COLO668 (cell line): ENCODE data around the gene ETV2.
A peak's percentile ranks its signal among the peaks of the same experiment; 100 is the strongest.
"Not testable (repeated sequence)": the region's sequence is repeated elsewhere in the genome, so short reads cannot be mapped to it uniquely, and the experiment has no call there.

ENCODE experiments used
- DNase-seq: peaks from one replicate; lab custom pipeline; 2025; ENCODE audit not compliant: unreplicated experiment; lab: John Stamatoyannopoulos, UW

The ETV2 gene

DNA sequence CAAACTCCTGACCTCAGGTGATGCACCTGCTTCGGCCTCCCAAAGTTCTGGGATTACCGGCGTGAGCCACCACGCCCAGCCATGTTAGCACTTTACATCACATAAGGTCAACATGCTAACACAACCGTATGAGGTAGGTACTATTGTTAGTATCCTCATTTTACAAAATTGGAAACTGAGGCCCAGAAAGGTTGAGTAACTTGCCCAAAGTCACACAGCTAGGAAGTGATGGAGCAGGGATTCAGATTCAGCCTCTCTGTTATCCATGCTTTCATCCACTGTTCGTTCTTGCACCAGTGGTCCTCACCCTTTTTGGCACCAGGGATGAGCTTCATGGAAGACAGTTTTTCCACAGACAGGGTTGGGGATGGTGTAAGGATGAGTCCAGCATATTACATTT is 15.2 kb downstream of the ETV2 start:
- DNase-seq: no peak

DNA sequence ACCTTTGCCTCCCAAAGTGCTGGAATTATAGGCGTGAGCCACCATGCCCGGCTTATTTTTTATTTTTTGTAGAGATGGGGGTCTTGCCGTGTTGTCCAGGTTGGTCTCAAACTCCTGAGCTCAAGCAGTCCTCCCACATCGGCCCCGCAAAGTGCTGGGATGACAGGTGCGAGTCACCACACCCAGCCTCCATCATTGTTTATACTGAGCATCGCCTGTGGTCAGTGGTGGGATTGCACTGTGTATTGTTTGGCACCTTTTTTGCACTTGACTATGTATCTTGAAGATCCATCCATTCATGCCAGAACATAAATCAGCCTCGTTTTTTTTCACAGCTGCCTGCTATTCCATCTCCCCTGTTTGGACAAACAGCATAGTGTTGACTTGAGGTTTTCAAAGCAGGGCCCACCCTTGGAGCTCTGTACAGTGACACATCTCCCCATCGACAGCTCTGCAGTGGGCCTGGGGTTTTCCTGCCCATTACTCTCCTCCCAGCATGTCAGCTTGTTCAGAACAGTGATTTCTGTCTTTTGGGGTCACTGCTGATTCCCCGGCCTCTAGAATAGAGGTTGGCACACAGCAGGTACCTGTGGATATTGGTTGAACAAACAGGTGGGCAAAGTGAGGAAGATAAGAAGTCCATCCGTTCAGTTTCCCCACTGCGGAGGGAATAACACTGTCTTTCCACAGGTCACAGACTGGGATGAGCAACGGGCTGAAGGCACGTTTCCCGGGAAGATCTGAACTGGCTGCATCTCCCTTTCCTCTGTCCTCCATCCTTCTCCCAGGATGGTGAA is 16.6 kb downstream of the ETV2 start:
- peak; percentile 5 for DNase-seq

DNA sequence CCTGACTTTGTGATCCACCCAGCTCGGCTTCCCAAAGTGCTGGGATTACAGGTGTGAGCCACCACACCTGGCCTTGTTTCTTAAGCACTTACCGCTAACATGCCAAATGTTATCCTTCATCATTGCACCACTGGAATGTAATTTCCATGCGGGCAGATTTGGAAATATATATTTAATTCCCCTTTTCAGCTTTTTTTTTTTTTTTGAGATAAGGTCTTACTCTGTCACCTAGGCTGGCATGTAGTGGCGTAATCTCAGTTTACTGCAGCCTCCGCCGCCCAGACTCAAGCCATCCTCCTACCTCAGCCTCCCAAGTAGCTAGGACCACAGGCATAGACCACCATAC is 20.4 kb downstream of the ETV2 start:
- DNase-seq: no peak

DNA sequence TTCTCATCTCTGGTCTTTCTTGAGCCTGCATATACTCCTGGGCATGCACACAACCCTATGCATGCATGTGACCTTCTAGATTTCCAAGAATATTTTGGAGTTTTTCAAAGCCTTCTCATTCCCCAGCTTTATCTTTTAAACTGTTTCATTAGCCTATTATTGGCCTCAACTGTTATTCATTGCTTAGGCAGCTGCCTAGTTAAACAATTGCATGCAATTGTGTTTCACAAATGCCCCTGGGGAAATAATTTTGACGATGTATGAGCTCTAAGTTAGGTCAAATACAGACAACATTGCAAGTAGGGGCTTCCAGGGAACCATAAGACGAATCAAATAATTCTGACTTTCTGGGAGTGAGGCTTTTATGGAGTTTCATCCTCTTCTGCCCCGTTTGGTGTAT is 22.4 kb downstream of the ETV2 start:
- DNase-seq: no peak

DNA sequence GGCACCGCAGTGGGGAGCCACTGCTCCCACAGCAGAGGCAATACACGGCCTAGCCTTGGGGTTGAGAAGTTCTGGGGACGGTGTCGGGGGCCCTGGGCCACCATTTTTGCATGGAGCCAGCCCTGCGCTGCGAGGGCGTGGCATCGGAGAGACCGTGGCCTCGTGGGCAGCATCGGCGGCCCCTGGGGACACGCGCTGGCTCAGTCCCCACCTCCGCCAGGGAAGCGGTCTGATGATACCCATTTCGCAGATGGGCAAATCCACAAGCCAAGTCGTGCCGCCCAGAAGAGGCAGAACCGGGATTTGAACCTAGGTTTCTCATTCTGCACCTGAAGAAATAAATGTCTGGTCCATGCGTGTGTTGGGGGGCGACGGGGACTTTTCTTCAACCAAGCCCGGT is 23.6 kb downstream of the ETV2 start:
- DNase-seq: no peak

DNA sequence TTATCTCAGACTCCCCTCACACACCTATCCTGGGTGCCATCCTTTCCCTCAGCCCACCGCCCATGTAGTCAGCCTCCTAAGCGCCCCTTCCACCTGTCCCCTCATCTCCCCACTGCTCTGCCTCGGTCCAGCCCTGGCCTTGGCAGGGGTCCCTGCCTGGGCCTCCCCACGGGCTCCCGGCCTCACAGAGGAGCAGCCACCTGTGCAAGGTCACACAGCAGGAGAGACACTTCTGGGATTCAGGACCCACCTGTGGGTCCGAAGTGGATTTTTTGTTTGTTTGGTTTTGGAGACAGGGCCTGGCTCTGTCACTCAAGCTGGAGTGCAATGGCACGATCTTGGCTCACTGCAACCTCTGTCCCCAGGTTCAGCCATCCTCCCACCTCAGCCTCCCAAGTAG is 24.1 kb downstream of the ETV2 start:
- no peak for DNase-seq

DNA sequence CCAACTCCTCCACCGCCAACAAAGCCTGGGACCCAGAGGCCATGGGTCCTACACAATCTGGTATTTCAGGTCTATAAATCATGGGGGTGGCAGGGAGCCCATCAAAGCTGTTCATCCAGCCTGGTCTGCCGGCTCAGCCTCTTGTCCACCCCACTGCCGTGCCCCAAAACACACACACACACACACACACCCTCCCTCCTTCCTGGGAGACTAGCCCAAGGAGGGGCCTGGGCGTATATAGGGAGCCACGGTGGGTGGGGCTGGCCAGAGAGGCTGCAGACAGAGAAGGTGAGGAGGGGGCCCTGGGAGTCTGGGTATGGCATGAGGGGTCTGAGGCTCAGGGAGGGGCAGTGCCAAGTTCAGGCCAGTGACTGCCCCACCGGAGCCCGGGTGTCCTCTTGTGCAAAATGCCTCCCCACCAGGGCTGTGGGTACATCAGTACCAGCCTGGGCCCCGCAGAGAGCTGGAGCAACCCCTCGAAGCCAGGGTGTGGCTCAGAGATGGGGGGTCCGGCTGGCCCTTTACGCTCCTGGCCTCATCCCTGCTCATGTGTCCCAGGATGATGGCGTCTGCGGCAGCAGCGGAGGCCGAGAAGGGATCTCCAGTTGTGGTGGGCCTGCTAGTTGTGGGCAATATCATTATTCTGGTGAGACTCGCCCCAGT is 24.8 kb downstream of the ETV2 start, which contains the start of gene UPK1A:
Gene UPK1A, plus strand, starts transcription at position 267 of the 663 bp plus-strand sequence. Its CDS starts 296 bp downstream, at position 563.
- DNase-seq: no peak

DNA sequence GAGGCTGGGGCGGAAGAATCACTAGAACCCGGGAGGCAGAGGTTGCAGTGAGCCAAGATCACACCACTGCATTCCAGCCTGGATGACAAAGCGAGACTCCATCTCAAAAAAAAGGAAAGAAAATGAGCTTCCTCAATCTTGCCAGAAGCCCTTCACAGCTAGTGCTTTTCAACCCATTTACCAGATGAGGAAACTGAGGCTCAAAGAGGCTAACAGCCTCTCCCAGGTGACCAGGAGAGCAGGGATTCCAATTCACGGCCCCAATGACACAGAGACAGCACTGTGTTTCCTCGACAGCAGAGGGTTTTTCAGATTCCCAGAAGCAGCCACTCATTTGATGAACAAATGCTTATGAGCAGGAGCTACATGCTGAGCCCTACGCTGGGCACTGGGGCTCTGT is 28.0 kb downstream of the ETV2 start:
- DNase-seq: no peak

DNA sequence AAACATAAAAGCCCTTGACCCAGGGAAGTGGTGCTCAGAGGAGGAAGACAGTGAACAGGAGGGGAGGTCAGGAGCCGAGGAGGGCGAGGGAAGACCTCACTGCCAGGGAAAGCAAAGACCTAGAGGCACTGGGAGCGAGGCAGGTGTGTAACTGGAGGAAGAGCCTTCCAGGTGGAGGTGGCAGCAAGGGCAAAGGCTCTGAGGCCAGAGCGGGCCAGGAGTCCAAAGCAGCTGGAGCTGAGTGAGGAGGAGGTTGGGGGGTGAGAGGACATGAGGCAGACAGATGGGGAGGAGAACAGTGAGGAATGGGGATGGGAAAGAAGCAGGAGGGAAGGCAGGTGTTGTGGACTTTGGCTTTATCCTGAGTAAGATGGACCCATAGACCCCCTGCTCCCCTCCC is 28.4 kb downstream of the ETV2 start:
- DNase-seq: no peak

DNA sequence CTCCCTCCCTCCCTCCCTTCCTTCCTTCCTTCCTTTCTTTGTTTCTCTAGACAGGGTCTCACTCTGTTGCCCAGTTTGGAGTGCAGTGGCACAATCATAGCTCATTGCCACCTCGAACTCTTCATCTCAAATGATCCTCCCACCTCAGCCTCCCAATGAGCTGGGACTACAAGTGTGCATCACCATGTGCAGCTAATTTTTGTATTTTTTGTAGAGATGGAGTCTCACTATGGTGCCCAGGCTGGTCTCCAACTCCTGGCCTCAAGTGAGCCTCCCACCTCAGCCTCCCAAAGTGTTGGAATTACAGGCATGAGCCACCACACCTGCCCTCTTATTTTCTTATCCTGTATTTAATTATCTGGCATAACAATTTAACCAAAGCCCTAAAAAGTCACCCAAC is 29.1 kb downstream of the ETV2 start:
- DNase-seq: no peak

DNA sequence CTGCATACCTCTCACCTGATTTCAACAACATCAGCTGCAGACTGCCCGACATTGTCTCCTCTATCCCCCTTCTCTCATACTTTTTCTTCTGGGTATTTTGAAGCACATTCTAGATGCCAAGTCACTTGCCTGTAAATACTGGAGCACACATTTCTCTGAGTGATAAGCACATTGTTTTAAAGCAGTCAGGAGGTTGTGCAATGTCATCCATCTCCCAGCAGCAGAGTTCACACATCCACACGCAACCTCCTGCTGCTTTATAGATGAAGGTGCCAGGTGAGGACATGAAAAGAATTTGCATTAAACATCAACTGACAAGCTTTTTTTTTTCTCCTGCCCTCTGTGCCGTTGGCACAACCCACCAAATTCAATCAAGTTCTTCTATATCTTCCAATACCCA is 30.3 kb downstream of the ETV2 start:
- no peak for DNase-seq

DNA sequence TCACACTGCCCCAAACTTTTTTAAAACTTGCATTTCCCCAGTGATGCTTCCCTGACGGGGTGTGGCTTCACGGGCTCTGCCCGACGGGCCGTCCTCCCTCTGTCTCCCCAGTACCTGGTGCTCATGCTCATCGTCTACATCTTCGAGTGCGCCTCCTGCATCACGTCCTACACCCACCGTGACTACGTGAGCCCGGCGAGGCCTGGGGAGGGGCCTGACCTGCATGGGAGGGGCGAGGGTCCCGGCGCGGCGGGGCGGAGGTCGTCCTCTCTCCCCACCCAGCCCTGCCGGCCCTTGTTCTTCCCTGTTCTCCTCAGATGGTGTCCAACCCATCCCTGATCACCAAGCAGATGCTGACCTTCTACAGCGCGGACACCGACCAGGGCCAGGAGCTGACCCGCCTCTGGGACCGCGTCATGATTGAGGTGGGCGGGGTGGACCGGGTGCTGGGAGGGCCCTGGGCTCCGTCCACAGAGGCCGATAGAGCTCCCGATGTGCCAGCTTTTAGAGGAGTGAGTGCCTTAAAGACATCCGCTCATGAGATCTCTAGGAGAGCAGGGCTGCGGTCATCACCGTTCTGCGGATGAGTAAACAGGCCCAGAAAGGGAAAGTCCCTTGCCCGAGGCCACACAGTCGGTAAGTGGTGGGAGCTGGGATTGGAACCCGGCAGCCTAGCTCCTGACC is 31.7 kb downstream of the ETV2 start:
- peak; percentile 26 for DNase-seq

DNA sequence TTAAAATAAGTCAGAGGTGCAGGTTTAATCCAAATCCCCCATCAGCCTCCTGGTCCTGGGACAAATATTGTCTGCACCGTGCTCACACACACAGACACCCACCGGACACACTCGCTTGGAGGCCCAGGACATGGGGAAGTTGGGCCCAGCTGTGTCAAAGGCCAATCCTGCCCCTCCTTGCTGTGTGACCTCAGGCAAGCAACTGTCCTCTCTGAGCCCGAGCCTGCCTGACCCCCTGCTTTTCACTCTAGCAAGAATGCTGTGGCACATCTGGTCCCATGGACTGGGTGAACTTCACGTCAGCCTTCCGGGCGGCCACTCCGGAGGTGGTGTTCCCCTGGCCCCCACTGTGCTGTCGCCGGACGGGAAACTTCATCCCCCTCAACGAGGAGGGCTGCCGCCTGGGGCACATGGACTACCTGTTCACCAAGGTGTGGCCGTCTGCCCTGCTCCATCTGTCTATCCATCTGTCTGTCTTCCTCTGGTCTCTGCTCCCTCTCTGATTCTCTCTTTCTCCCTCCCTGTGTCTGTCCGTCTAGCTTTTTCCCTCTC is 34.1 kb downstream of the ETV2 start:
- DNase-seq: no peak

DNA sequence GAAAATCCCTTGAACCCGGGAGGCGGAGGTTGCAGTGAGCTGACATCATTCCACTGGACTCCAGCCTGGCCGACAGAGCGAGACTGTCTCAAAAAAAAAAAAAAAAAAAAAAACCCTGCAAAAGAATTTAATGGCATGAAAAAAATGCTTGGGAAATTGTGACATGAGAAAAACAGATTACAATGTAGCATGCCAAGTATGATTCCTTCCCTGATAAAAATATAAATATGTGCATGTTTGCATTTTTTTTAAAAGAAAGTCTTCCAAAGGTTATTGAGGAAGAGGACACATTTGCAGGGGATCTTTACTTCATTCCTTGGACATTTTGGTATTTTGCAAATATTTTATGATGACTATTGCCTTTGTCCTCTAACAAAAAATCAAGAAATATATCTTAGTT is 48.3 kb downstream of the ETV2 start:
- DNase-seq: no peak

DNA sequence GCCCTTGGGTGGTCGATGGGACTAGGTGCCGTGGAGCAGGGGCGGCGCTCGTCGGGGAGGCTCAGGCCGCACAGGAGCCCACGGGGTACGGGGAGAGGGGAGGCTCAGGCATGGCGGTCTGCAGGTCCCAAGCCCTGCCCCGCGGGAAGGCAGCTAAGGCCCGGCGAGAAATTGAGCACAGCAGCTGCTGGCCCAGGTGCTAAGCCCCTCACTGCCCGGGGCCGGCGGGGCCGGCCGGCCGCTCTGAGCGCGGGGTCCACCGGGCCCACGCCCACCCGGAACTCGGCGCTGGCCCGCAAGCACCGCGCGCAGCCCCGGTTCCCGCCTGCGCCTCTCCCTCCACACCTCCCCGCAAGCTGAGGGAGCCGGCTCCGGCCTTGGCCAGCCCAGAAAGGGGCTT is 49.6 kb downstream of the ETV2 start:
- not testable (repeated sequence) for DNase-seq

DNA sequence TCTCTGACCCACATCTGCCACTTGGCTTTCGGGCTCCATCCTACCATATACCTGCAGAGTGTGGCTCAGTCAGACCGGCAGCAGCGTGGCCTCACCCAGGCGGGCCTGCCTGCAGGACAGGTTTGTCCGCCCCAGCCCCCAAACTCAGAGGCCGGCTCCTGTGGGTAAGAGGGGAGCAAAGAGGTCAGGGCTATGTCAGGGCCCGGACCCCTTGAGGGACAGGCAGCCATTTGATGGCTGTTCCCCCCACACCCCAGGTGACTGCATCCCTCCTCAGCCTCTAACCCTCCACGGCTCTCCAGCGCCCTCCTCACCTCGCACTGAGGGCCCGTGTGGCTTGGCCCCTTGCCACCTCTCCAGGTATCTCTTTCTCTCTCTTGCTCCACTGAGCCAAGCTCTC is 50.5 kb downstream of the ETV2 start:
- peak; percentile 8 for DNase-seq

DNA sequence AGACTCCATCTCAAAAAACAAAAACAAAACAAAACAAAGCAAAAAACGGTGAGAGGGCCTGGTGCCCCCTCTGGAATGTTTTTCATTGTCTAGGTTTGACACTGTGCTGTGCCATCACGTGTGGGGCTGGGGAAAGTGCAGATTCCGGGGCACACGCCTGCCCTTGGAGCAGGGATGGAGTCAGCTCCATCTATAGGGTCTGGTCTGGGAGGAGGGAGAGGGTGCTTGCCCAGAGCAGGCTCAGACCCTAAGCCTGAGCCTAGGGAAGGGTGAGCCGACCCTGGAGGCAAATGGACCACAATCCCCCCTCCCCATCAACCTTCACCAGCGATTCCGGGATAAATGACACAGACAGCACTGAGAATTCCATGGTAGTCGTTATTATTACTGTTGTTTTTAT is 51.9 kb downstream of the ETV2 start:
- DNase-seq: no peak

DNA sequence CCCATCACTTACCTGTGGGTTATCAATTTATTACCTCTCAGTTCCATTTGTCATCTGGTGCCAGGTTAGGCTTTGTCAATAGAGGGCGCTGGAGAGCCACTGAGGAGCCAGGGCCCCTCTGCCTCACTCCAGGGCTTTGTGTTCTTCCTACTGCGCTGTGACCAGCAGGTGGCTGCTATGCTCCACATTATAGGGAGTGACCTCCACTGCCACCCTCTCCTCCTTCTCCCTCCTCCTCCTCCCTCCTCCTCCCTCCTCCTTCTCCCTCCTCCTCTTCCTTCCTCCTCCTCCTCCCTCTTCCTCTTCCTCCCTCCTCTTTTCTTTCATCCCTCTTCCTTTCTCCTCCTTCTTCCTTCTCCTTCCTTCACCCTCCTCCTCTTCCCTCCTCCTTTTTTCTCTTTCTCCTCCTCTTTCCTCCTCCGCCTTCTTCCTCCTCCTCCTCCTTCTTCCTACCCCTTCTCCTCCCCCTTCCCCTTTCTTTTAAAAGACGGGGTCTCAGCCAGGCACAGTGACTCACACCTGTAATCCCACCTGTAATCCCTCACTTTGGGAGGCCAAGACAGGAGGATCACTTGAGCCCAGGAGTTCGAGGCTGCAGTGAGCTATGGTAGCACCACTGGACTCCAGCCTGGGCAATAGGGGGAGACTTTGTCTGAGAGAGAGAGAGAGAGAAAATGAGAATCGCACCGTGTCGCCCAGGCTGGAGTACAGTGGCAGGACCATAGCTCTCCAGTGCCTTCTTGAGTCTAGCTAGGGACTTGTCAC is 52.5 kb downstream of the ETV2 start:
- DNase-seq: peak; percentile 87
